SK-N-SH treated with all-trans-retinoic acid at 6 μM for 48 hours (cell line): ENCODE measurements around the gene EPHA1.
A peak's percentile ranks its signal among the peaks of the same experiment; 100 is the strongest.

Experiments used
- ATAC-seq: fragments of 200-7000 bp; cut with Tn5 transposase; 3 replicates; pipeline ENCODE4 v1.9.1; 2020; ENCODE audit warnings: mild to moderate bottlenecking, moderate library complexity
- ARNTL ChIP-seq: fragments of 450-650 bp; formaldehyde crosslinking; IDR thresholded peaks from 2 replicates; pipeline ENCODE4 v1.5.0; 2020; ENCODE audit warnings: low read depth, mild to moderate bottlenecking, moderate library complexity, borderline replicate concordance
- CREB5 ChIP-seq: fragments of 250-450 bp; sonication (Bioruptor Pico); IDR thresholded peaks from 2 replicates; pipeline ENCODE4 v1.5.1; 2020; ENCODE audit warnings: low read depth, mild to moderate bottlenecking, moderate library complexity
- CSDC2 ChIP-seq: fragments of 250-450 bp; sonication (Bioruptor Pico); IDR thresholded peaks from 2 replicates; pipeline ENCODE4 v1.5.0; 2020; ENCODE audit warnings: mild to moderate bottlenecking, moderate library complexity
- CSRNP3 ChIP-seq: fragments of 250-450 bp; sonication (Bioruptor Pico); IDR thresholded peaks from 2 replicates; pipeline ENCODE4 v1.5.1; 2021; ENCODE audit warnings: mild to moderate bottlenecking, moderate library complexity
- ESRRG ChIP-seq: fragments of 250-450 bp; sonication (Bioruptor Pico); IDR thresholded peaks from 2 replicates; pipeline ENCODE4 v1.6.1; 2021; ENCODE audit warnings: mild to moderate bottlenecking
- GLIS3 ChIP-seq: fragments of 250-450 bp; sonication (Bioruptor Pico); IDR thresholded peaks from 2 replicates; pipeline ENCODE4 v1.5.0; 2020; ENCODE audit warnings: mild to moderate bottlenecking, moderate library complexity
- ISL1 ChIP-seq: fragments of 250-450 bp; sonication (Bioruptor Pico); IDR thresholded peaks from 2 replicates; pipeline ENCODE4 v2.1.2; 2022; ENCODE audit warnings: mild to moderate bottlenecking, moderate library complexity
- OSR1 ChIP-seq: fragments of 250-450 bp; sonication (Bioruptor Pico); IDR thresholded peaks from 2 replicates; pipeline ENCODE4 v1.8.0; 2022; ENCODE audit warnings: moderate library complexity, mild to moderate bottlenecking, inconsistent platforms
- PATZ1 ChIP-seq: fragments of 250-450 bp; sonication (Bioruptor Pico); IDR thresholded peaks from 2 replicates; pipeline ENCODE4 v1.8.0; 2020; ENCODE audit warnings: mild to moderate bottlenecking, moderate library complexity, borderline replicate concordance
- POU6F1 ChIP-seq: fragments of 250-450 bp; sonication (Bioruptor Pico); IDR thresholded peaks from 2 replicates; pipeline ENCODE4 v1.8.0; 2021; ENCODE audit warnings: low read depth, mild to moderate bottlenecking, moderate library complexity, borderline replicate concordance
- PPARA ChIP-seq: fragments of 250-450 bp; sonication (Bioruptor Pico); IDR thresholded peaks from 2 replicates; pipeline ENCODE4 v1.5.0; 2020; ENCODE audit warnings: mild to moderate bottlenecking, borderline replicate concordance
- RARB ChIP-seq: fragments of 250-450 bp; sonication (Bioruptor Pico); IDR thresholded peaks from 2 replicates; pipeline ENCODE4 v1.8.0; 2021; ENCODE audit warnings: mild to moderate bottlenecking, moderate library complexity
- TCF4 ChIP-seq: fragments of 250-450 bp; sonication (Bioruptor Pico); IDR thresholded peaks from 2 replicates; pipeline ENCODE4 v1.8.0; 2021; ENCODE audit warnings: mild to moderate bottlenecking, moderate library complexity, borderline replicate concordance
- TOX ChIP-seq: fragments of 250-450 bp; sonication (Bioruptor Pico); IDR thresholded peaks from 2 replicates; pipeline ENCODE4 v1.8.0; 2021; ENCODE audit warnings: mild to moderate bottlenecking, moderate library complexity, borderline replicate concordance
- TSHZ2 ChIP-seq: fragments of 250-450 bp; sonication (Bioruptor Pico); IDR thresholded peaks from 2 replicates; pipeline ENCODE4 v1.5.0; 2020; ENCODE audit warnings: mild to moderate bottlenecking, moderate library complexity
- ZC3H10 ChIP-seq: fragments of 250-450 bp; sonication (Bioruptor Pico); IDR thresholded peaks from 2 replicates; pipeline ENCODE4 v1.5.1; 2021; ENCODE audit warnings: mild to moderate bottlenecking, moderate library complexity
- ZFP3 ChIP-seq: fragments of 250-450 bp; sonication (Bioruptor Pico); IDR thresholded peaks from 2 replicates; pipeline ENCODE4 v1.5.0; 2020; ENCODE audit warnings: mild to moderate bottlenecking, moderate library complexity
- ZNF565 ChIP-seq: fragments of 450-650 bp; formaldehyde crosslinking; conservative IDR thresholded peaks from 2 replicates; pipeline ENCODE4 v1.5.0; 2020; ENCODE audit warnings: low read depth, mild to moderate bottlenecking, moderate library complexity
- ZNF70 ChIP-seq: fragments of 450-650 bp; formaldehyde crosslinking; IDR thresholded peaks from 2 replicates; pipeline ENCODE4 v1.5.0; 2020; ENCODE audit warnings: mild to moderate bottlenecking, moderate library complexity
- ZNF8 ChIP-seq: fragments of 450-650 bp; formaldehyde crosslinking; IDR thresholded peaks from 2 replicates; pipeline ENCODE4 v1.5.0; 2020; ENCODE audit warnings: mild to moderate bottlenecking, moderate library complexity

Gene EPHA1

GRCh38 chr7:143354376-143354775 is 54.3 kb downstream of the EPHA1 start:
- TF ChIP-seq ZC3H10 (CRISPR knock-in tag) = no peak
- TF ChIP-seq PPARA = no peak
- TF ChIP-seq TSHZ2 = no peak
- no peak for TF ChIP-seq ZNF565
- no peak for TF ChIP-seq PATZ1 (CRISPR knock-in tag)
- TF ChIP-seq ZNF70 (CRISPR knock-in tag) = no peak
- ATAC-seq = no peak

GRCh38 chr7:143352531-143353002 is 56.1 kb downstream of the EPHA1 start:
- TF ChIP-seq TCF4 (CRISPR knock-in tag) (no peak), ZFP3 (CRISPR knock-in tag) (no peak), ARNTL (CRISPR knock-in tag) (no peak), ZNF565 (no peak), OSR1 (no peak), PPARA (no peak), ZNF70 (CRISPR knock-in tag) (no peak), ZNF8 (CRISPR knock-in tag) (no peak), ISL1 (no peak), RARB (no peak), ZC3H10 (CRISPR knock-in tag) (no peak), CSRNP3 (CRISPR knock-in tag) (no peak), TOX (CRISPR knock-in tag) (no peak)
- TF ChIP-seq, all 23 proteins: peak for 0
- ATAC-seq = peak; percentile 2; the same call in 1 of the 3 replicates

GRCh38 chr7:143351574-143351973 is 57.1 kb downstream of the EPHA1 start:
- TF ChIP-seq TCF4 (CRISPR knock-in tag) (no peak), RARB (no peak), TSHZ2 (no peak), ISL1 (no peak), OSR1 (no peak), ESRRG (CRISPR knock-in tag) (no peak), POU6F1 (CRISPR knock-in tag) (no peak), CSDC2 (CRISPR knock-in tag) (no peak), GLIS3 (CRISPR knock-in tag) (no peak), CREB5 (CRISPR knock-in tag) (no peak), PATZ1 (CRISPR knock-in tag) (no peak), ZNF565 (no peak)
- no peak; the same call in 2 of the 3 replicates for ATAC-seq
